PFSK-1 (cell line): ENCODE measurements around the gene OVOL3.

Experiments used
- FOXP2 ChIP-seq: optimal IDR thresholded peaks from 2 replicates; pipeline ENCODE3; 2011; ENCODE audit warnings: borderline replicate concordance, control low read depth, inconsistent platforms; ENCODE audit not compliant: insufficient read depth; ENCODE audit errors: extremely low read length, extremely low read depth
- POLR2AphosphoS5 ChIP-seq: IDR thresholded peaks from 2 replicates; pipeline ENCODE4 v1.6.1; 2012; ENCODE audit warnings: low read depth, mild to moderate bottlenecking, control low read depth, low read length, moderate library complexity
- REST ChIP-seq, 2 experiments: IDR thresholded peaks; 2 replicates each; pipeline versions ENCODE4 v1.6.1 to v1.8.0; 2011 to 2012; ENCODE audit warnings: low read depth in 2 of 2, low read length in 2 of 2, control low read depth in 1 of 2, inconsistent platforms in 1 of 2, mild to moderate bottlenecking in 1 of 2, moderate library complexity in 1 of 2; ENCODE audit not compliant: insufficient read depth in 1 of 2
- SIN3A ChIP-seq: IDR thresholded peaks from 2 replicates; pipeline ENCODE4 v1.6.1; 2012; ENCODE audit warnings: mild to moderate bottlenecking, low read length, moderate library complexity, borderline replicate concordance; ENCODE audit not compliant: insufficient read depth
- TAF1 ChIP-seq: IDR thresholded peaks from 2 replicates; pipeline ENCODE4 v1.6.1; 2012; ENCODE audit warnings: low read length, control low read depth, borderline replicate concordance; ENCODE audit not compliant: insufficient read depth

The OVOL3 gene

GRCh38 chr19:36160821-36161596 lies 50.1 kb downstream of the OVOL3 start:
- TF ChIP-seq TAF1 (no peak), SIN3A (no peak), FOXP2 (no peak), POLR2AphosphoS5 (no peak), REST (IDR thresholded peaks at IDR 0.05; ENCODE audit: insufficient read depth in 1 of 2, low read depth in 2 of 2, low read length in 2 of 2) (no peak)
